HG02840 (cell line): Measurements from ENCODE around the gene PRG2.
"Not testable (repeated sequence)": the region's sequence is repeated elsewhere in the genome, so short reads cannot be mapped to it uniquely, and the experiment has no call there.

Experiments used
- ATAC-seq: cut with Tn5 transposase; IDR thresholded peaks from one replicate; pipeline ENCODE4 v1.9.1; 2021; ENCODE audit warnings: mild to moderate bottlenecking, moderate library complexity, moderate number of reproducible peaks; ENCODE audit not compliant: unreplicated experiment, low FRiP score

PRG2 gene

GRCh38 chr11:57373146-57373545 lies 17.3 kb downstream of the PRG2 start:
- ATAC-seq: no peak

- no peak for ATAC-seq
These were observed 19.5 kb downstream of the PRG2 start for GRCh38 chr11:57370941-57371340.

GRCh38 chr11:57370251-57370650 lies 20.2 kb downstream of the PRG2 start:
- no peak for ATAC-seq

GRCh38 chr11:57368845-57369232 lies 21.6 kb downstream of the PRG2 start:
- no peak for ATAC-seq

- no peak for ATAC-seq
These were observed 22.2 kb downstream of the PRG2 start for GRCh38 chr11:57368106-57368844.

GRCh38 chr11:57364851-57365660 lies 25.4 kb downstream of the PRG2 start:
- no peak for ATAC-seq

- ATAC-seq: no peak
These were observed 27.0 kb downstream of the PRG2 start for GRCh38 chr11:57363131-57364080.

GRCh38 chr11:57361926-57362325 lies 28.5 kb downstream of the PRG2 start:
- ATAC-seq: no peak

GRCh38 chr11:57361420-57361819 lies 29.0 kb downstream of the PRG2 start:
- not testable (repeated sequence) for ATAC-seq

GRCh38 chr11:57360991-57361390 lies 29.5 kb downstream of the PRG2 start:
- no peak for ATAC-seq

GRCh38 chr11:57359896-57360690 lies 30.4 kb downstream of the PRG2 start:
- ATAC-seq: no peak

- no peak for ATAC-seq
These were observed 31.1 kb downstream of the PRG2 start for GRCh38 chr11:57359396-57359795.

- no peak for ATAC-seq
These were observed 31.5 kb downstream of the PRG2 start for GRCh38 chr11:57358991-57359390.

- ATAC-seq: no peak
These were observed 31.9 kb downstream of the PRG2 start for GRCh38 chr11:57358543-57358961.

GRCh38 chr11:57357856-57358255 lies 32.6 kb downstream of the PRG2 start:
- no peak for ATAC-seq

- ATAC-seq: no peak
These were observed 33.1 kb downstream of the PRG2 start for GRCh38 chr11:57357310-57357709.

- ATAC-seq: no peak
These were observed 34.2 kb downstream of the PRG2 start for GRCh38 chr11:57356268-57356667.

- no peak for ATAC-seq
These were observed 35.8 kb downstream of the PRG2 start for GRCh38 chr11:57354699-57355098.

GRCh38 chr11:57353852-57354251 lies 36.6 kb downstream of the PRG2 start:
- no peak for ATAC-seq

- ATAC-seq: no peak
These were observed 37.0 kb downstream of the PRG2 start for GRCh38 chr11:57353446-57353845.
